BLaER1 treated with 17β-estradiol and CSF1 and Interleukin-3, amounts not matched to agents 10 nM and 100 nM (cell line): Measurements from ENCODE around the gene TFF3.

Experiments
- H3K27ac ChIP-seq, 11 experiments: shearing (Covaris generic); formaldehyde crosslinking; 2 replicates each; pipeline ENCODE4 v1.8.1; 2022
- H3K27me3 ChIP-seq, 11 experiments: shearing (Covaris generic); formaldehyde crosslinking; 2 replicates each; pipeline ENCODE4 v1.8.1; 2022
- H3K36me3 ChIP-seq, 11 experiments: shearing (Covaris generic); formaldehyde crosslinking; 2 replicates each; pipeline ENCODE4 v1.8.1; 2022
- H3K4me1 ChIP-seq, 10 experiments: shearing (Covaris generic); formaldehyde crosslinking; 2 replicates each; pipeline ENCODE4 v1.8.1; 2022
- H3K4me2 ChIP-seq, 11 experiments: shearing (Covaris generic); formaldehyde crosslinking; 2 replicates each; pipeline ENCODE4 v1.8.1; 2022
- H3K4me3 ChIP-seq, 10 experiments: shearing (Covaris generic); formaldehyde crosslinking; 2 replicates each; pipeline ENCODE4 v1.8.1; 2022
- H3K9ac ChIP-seq, 11 experiments: shearing (Covaris generic); formaldehyde crosslinking; 2 replicates each; pipeline ENCODE4 v1.8.1; 2022
- H3K9me3 ChIP-seq, 11 experiments: shearing (Covaris generic); formaldehyde crosslinking; replicated peaks in 1 of 11; 2 replicates each; pipeline ENCODE4 v1.8.1; 2022
- H4K20me1 ChIP-seq, 11 experiments: shearing (Covaris generic); formaldehyde crosslinking; 2 replicates each; pipeline ENCODE4 v1.8.1; 2022
- Cebpa-rat ChIP-seq, 11 experiments: shearing (Covaris generic); IDR thresholded peaks; 2 replicates each; pipeline ENCODE4 v1.8.1; 2022

TFF3 gene

DNA sequence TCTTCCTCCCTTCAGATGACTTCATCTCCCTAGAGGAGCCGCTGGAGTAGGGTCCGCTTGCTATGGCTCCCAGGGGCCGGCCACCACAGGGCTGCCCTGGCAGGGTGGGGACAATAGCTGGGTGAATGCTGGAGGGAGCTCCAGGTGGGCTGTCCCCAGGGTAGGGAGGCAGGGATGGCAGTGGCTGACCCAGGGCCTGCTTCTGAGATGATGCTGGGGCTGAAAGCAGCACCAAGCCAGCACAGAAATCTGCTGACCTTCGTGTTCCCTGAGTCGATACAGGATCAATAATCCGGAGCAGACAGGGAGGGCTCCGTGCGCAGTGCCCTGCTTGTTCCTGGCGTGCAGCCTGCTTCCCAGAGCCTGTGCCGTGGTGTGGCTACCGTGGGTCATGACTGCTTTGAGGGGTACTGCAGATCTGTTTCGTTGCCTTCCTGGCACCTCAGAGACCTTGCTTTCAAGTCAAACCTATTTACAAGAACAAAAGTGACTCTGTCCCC is 34.0 kb downstream of the TFF3 start:
- H3K9me3 ChIP-seq: no peaks in the 10 kb centered on the region
- H3K27me3 ChIP-seq: peaks cover 0 to 15% (median 0%) of the 10 kb centered on the region in 11 experiments; a peak in 4 of 22 replicates
- 0 out of 22 replicates have a peak overlapping the region, but pooled peaks of 1 of the 11 experiments have one; percentile 13 for H3K9ac ChIP-seq
- H4K20me1 ChIP-seq: peaks cover 15 to 95% (median 62%) of the 10 kb centered on the region in 11 experiments; a peak in 21 of 22 replicates
- peaks cover 11 to 96% (median 86%) of the 10 kb centered on the region in 10 experiments for H3K4me1 ChIP-seq
- no peak overlapping the region for H3K4me3 ChIP-seq
- peaks cover 12 to 94% (median 40%) of the 10 kb centered on the region in 11 experiments; a peak in 20 of 22 replicates for H3K36me3 ChIP-seq
- no peak overlapping the region for H3K27ac ChIP-seq
- TF ChIP-seq Cebpa-rat (IDR thresholded peaks at IDR 0.05): no peak
- peak overlapping the region in 8 of 11 experiments; percentile 10 to 81 (median 66); a peak in 15 of 22 replicates for H3K4me2 ChIP-seq

DNA sequence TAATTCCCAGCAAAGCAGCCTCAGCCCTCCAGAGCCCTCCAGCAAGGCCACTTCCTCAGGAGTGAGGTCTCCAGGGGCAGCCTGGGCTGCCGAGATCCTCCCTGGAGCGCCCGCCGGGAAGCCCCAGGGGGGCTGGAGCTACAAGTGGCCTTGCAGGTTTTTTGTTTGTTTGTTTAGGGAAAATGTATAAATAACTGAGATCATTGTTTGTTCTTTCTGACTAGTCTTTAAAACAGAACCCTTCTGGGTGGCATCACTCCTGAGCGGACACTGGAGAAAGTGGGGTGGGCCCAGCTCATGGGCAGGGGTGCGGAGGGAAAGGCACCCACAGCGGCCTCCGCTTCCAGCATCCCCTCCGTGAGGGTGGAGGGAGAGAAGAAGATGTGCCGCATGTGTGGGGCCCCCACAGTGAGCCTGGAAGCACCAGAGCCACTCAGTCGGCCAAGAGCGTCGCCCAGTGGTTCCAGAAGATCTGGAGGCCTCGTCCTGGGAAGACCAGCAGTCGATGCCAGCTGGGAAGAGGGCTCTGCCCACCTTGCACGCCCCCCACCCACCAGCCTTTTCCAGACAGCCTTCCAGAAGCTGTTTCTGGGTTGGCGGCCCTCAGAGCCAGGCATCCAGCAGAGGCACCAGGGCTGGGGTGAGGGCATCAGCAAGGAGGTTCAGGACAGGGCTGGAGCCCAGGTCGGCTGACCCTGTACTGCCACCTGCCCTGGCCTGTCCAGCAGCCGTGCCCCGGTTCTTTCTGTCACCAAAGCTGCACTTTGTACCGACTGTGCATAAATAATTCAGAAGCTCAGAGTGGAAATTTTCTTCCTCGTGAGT is 34.6 kb downstream of the TFF3 start:
- H3K9ac ChIP-seq: 0 out of 22 replicates have a peak overlapping the region, but pooled peaks of 3 of the 11 experiments have one; percentile 4 to 14 (median 13)
- H3K9me3 ChIP-seq: no peaks in the 10 kb centered on the region

DNA sequence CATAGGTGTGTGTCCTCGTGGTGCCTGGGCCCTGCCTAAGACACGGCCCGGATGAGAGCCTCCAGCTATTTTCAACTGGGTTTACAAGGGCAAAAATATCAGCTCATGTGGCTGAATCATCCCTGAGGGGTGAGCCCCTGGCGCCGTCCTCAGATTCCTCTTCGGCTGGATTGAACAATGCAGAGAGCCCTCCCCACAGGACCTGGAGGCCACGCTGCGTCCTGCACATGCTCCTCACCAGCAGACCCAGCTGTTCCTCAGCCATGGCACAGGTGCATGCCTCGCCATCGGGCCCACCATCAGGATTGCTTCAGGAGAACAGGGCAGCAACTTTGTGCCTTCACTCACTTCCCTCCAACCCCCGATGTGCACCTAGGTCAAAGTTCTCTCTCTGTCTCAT is 35.3 kb downstream of the TFF3 start:
- Histone ChIP-seq H4K20me1 (peaks cover 9 to 94% (median 49%) of the 10 kb centered on the region in 11 experiments; a peak in 17 of 22 replicates), H3K36me3 (peaks cover 23 to 93% (median 51%) of the 10 kb centered on the region in 11 experiments; a peak in 20 of 22 replicates), H3K4me1 (peaks cover 0 to 84% (median 74%) of the 10 kb centered on the region in 10 experiments; a peak in 14 of 20 replicates), H3K9ac (no peak overlapping the region), H3K27me3 (peaks cover 0 to 4% (median 0%) of the 10 kb centered on the region in 11 experiments; a peak in 3 of 22 replicates), H3K4me2 (peak overlapping the region in 8 of 11 experiments; percentile 10 to 81 (median 66); a peak in 15 of 22 replicates), H3K9me3 (no peaks in the 10 kb centered on the region), H3K27ac (no peak overlapping the region), H3K4me3 (no peak overlapping the region)
- TF ChIP-seq Cebpa-rat (IDR thresholded peaks at IDR 0.05): no peak

More for the DNA sequence above, 34.6 kb downstream of the TFF3 start:
- no peak for TF ChIP-seq Cebpa-rat (IDR thresholded peaks at IDR 0.05)
- no peak overlapping the region for H3K27ac ChIP-seq
- H3K4me3 ChIP-seq: no peak overlapping the region
- H4K20me1 ChIP-seq: peaks cover 13 to 94% (median 55%) of the 10 kb centered on the region in 11 experiments; a peak in 18 of 22 replicates
- peaks cover 0 to 9% (median 0%) of the 10 kb centered on the region in 11 experiments; a peak in 4 of 22 replicates for H3K27me3 ChIP-seq
- peak overlapping the region in 8 of 11 experiments; percentile 10 to 81 (median 66); a peak in 15 of 22 replicates for H3K4me2 ChIP-seq
- H3K4me1 ChIP-seq: peaks cover 4 to 91% (median 80%) of the 10 kb centered on the region in 10 experiments
- H3K36me3 ChIP-seq: peaks cover 17 to 93% (median 45%) of the 10 kb centered on the region in 11 experiments; a peak in 20 of 22 replicates

DNA sequence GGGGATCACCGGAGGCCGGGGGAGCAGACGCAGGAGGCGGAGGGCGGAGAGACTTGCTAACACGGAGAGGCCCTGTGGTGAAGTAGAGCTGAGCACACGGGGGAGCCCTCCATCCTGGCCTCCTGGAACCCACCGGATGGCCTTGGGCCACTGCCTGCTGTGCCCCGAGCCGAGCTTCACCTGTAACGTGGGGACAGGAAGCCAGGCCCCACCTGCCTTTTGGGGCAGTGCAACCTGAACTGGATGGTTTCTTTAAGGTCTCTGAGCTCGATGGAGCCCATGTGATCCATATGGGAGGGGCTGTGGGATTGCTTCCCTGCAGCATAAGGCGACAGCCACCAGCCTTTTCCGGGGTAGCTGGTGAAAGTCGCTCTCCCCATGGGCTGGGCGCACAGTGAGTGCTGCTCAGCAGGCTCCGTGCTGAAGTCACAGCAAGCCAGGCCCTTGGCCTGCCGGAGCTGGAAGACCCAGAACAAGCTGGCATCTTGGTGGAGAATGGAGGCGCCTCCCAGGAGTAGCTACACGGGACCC is 35.8 kb downstream of the TFF3 start:
- peaks cover 0 to 4% (median 0%) of the 10 kb centered on the region in 11 experiments; a peak in 1 of 22 replicates for H3K27me3 ChIP-seq
- H3K4me1 ChIP-seq: peaks cover 0 to 79% (median 69%) of the 10 kb centered on the region in 10 experiments; a peak in 14 of 20 replicates
- H3K4me2 ChIP-seq: peak overlapping the region in 8 of 11 experiments; percentile 10 to 81 (median 66); a peak in 14 of 22 replicates
- no peak for TF ChIP-seq Cebpa-rat (IDR thresholded peaks at IDR 0.05)
- peaks cover 24 to 93% (median 52%) of the 10 kb centered on the region in 11 experiments; a peak in 20 of 22 replicates for H3K36me3 ChIP-seq
- H4K20me1 ChIP-seq: peaks cover 9 to 94% (median 44%) of the 10 kb centered on the region in 11 experiments; a peak in 17 of 22 replicates
- H3K4me3 ChIP-seq: no peak overlapping the region
- no peak overlapping the region for H3K9ac ChIP-seq
- no peaks in the 10 kb centered on the region for H3K9me3 ChIP-seq
- no peak overlapping the region for H3K27ac ChIP-seq

DNA sequence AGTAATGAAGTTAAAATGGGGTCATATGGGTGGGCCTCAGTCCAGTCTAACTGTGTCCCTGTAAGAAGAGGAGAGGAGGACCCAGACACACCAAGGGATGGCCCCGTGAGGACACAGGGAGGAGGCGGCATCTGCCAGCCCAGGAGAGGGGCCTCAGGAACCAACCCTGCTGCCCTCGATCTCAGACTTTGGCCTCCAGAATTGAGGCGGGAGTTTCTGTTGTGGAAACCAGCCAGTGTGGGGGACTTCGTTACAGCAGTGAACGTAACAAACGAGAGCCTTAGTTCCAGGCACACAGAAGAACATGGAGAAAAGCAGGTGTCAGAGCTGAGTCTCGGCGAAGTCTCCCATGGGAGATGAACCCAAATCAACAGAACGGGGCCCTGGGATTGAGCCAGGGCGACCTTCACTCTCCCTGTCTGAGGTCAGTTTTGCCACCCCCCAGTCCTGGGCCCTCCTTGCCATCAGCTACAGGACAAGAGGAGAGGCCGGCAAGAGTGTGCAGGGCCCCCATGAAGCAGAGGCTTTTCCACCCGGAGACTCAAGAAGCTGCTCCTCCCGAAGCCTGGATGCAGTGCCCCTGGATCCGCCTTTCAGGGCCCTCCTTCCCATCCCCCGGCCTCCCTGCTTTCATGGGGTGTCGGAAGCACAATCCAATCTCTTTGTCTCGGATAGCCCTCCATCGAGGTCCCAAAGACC is 36.6 kb downstream of the TFF3 start:
- TF ChIP-seq Cebpa-rat (IDR thresholded peaks at IDR 0.05): no peak
- Histone ChIP-seq H3K36me3 (peaks cover 28 to 98% (median 60%) of the 10 kb centered on the region in 11 experiments; a peak in 21 of 22 replicates), H3K4me3 (no peak overlapping the region), H3K4me1 (peaks cover 0 to 83% (median 70%) of the 10 kb centered on the region in 10 experiments; a peak in 14 of 20 replicates), H3K27ac (no peak overlapping the region), H3K9me3 (no peaks in the 10 kb centered on the region), H3K4me2 (peak overlapping the region in 8 of 11 experiments; percentile 12 to 81 (median 66); a peak in 14 of 22 replicates), H3K9ac (no peak overlapping the region), H3K27me3 (0 out of 22 replicates have a peak, but pooled peaks cover 0 to 4% (median 0%) of the 10 kb centered on the region in 11 experiments), H4K20me1 (peaks cover 9 to 98% (median 40%) of the 10 kb centered on the region in 11 experiments; a peak in 17 of 22 replicates)

DNA sequence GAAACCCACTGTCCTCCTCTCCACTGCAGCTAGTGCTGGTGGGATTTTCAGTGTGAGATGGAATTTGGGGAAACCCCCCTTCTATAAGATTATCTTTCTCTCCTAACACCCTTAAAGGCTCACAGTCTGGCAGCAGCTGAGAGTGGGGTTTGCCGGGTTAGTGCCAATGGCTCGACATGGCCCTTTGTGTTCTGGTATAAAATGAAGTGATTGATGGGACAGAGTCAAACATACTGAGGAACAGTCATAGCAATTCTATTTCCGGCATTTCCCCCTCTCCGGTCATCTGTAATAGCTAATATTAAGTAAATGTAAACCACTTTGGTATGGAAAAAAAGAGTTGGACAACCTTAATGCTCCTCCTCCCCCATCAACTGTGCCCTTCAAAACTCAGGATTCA is 37.6 kb downstream of the TFF3 start:
- peaks cover 0 to 75% (median 62%) of the 10 kb centered on the region in 10 experiments; a peak in 14 of 20 replicates for H3K4me1 ChIP-seq
- H4K20me1 ChIP-seq: peaks cover 9 to 99% (median 36%) of the 10 kb centered on the region in 11 experiments; a peak in 17 of 22 replicates
- no peaks in the 10 kb centered on the region for H3K27me3 ChIP-seq
- H3K36me3 ChIP-seq: peaks cover 36 to 99% (median 67%) of the 10 kb centered on the region in 11 experiments; a peak in 21 of 22 replicates
- H3K27ac ChIP-seq: no peak overlapping the region
- H3K9ac ChIP-seq: no peak overlapping the region
- TF ChIP-seq Cebpa-rat (IDR thresholded peaks at IDR 0.05): no peak
- peak overlapping the region in 6 of 11 experiments; percentile 8 to 81 (median 72); a peak in 10 of 22 replicates for H3K4me2 ChIP-seq
- no peak overlapping the region for H3K4me3 ChIP-seq
- no peaks in the 10 kb centered on the region for H3K9me3 ChIP-seq

DNA sequence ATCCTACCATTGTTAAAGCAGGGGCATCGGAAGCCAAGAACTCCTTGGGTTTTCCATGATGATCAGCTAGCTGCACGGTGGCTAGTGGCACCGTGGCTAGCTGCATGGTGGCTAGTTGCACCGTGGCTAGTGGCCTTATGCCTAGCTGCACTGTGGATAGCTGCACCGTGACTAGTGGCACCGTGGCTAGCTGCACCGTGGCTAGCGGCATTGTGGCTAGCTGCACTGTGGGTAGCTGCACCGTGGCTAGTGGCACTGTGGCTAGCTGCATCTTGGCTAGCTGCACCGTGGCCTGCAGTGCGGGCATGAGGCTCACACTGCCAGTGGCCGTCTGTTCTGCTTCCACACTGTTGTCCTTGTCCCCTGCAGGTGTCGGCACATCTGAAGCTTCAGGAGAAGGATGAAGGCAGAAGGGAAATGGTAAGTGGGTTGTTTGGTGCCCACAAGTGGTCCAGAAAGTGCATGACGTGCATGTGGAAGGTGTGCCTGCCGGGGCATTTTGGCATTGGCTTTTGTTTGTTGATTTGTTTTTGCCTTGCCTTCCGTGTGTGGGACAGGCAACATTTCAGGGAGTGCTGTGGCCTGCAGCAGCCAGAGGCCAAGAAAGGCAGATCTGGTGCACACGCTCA is 38.6 kb downstream of the TFF3 start:
- no peak overlapping the region for H3K9ac ChIP-seq
- H3K9me3 ChIP-seq: no peaks in the 10 kb centered on the region
- H3K4me1 ChIP-seq: peaks cover 0 to 65% (median 54%) of the 10 kb centered on the region in 10 experiments; a peak in 14 of 20 replicates
- no peak overlapping the region for H3K4me3 ChIP-seq
- H3K27ac ChIP-seq: no peak overlapping the region
- no peaks in the 10 kb centered on the region for H3K27me3 ChIP-seq
- H3K36me3 ChIP-seq: peaks cover 35 to 99% (median 70%) of the 10 kb centered on the region in 11 experiments; a peak in 21 of 22 replicates
- peak overlapping the region in 2 of 11 experiments; percentile 10 to 63; a peak in 2 of 22 replicates for H3K4me2 ChIP-seq
- H4K20me1 ChIP-seq: peaks cover 1 to 99% (median 31%) of the 10 kb centered on the region in 11 experiments; a peak in 16 of 22 replicates
- no peak for TF ChIP-seq Cebpa-rat (IDR thresholded peaks at IDR 0.05)
